ENCODE results near the gene MED12L.

MED12L gene

GRCh38 chr3:151462991-151463390, 377.5 kb downstream of the MED12L start:
- no peak overlapping the region for H3K23ac ChIP-seq (ENCODE audit: low read length)
- H3K36me3 ChIP-seq (ENCODE audit: control insufficient read depth, insufficient read depth, low read length) = no peaks in the 10 kb centered on the region
- H4K8ac ChIP-seq (ENCODE audit: low read depth, low read length) = no peak overlapping the region
- no peaks in the 10 kb centered on the region for H3K4me1 ChIP-seq (ENCODE audit: control insufficient read depth, low read depth, low read length)
- H3K79me2 ChIP-seq (ENCODE audit: control insufficient read depth, insufficient read depth, low read length) = no peaks in the 10 kb centered on the region
- no peak overlapping the region for H3K4ac ChIP-seq (ENCODE audit: low read depth, low read length)
- no peak overlapping the region for H2BK120ac ChIP-seq (ENCODE audit: low read depth, low read length)
- WGBS (ENCODE audit: extremely low coverage, insufficient coverage, low lambda C conversion rate) = no CpG with 5 or more reads among the region's 1 CpG
- no peak overlapping the region for H2BK15ac ChIP-seq (replicated peaks; ENCODE audit: low read depth)
- no peak for DNase-seq
- no peak overlapping the region for H4K5ac ChIP-seq (ENCODE audit: low read length)
- H3K4me3 ChIP-seq (ENCODE audit: low read length) = no peak overlapping the region
- H3K27ac ChIP-seq (ENCODE audit: low read depth, low read length) = no peak overlapping the region
- no peak overlapping the region for H2AK5ac ChIP-seq (ENCODE audit: low read length)
- H3K18ac ChIP-seq (ENCODE audit: low read length) = no peak overlapping the region
- H2BK5ac ChIP-seq (ENCODE audit: low read length) = no peak overlapping the region
- H3K79me1 ChIP-seq (ENCODE audit: low read length) = no peaks in the 10 kb centered on the region
- H3K27me3 ChIP-seq (ENCODE audit: insufficient read depth, low read length, poor library complexity) = no peaks in the 10 kb centered on the region
- no peak overlapping the region for H3K56ac ChIP-seq (ENCODE audit: low read length)
- no peak overlapping the region for H3K4me2 ChIP-seq (ENCODE audit: low read length)
- H3K9ac ChIP-seq (ENCODE audit: low read length) = no peak overlapping the region

GRCh38 chr3:151467069-151467468, 381.6 kb downstream of the MED12L start:
- H3K27ac ChIP-seq (ENCODE audit: low read depth, low read length) = no peak overlapping the region
- no peak overlapping the region for H3K56ac ChIP-seq (ENCODE audit: low read length)
- no peak overlapping the region for H4K8ac ChIP-seq (ENCODE audit: low read depth, low read length)
- H2AK5ac ChIP-seq (ENCODE audit: low read length) = no peak overlapping the region
- H3K18ac ChIP-seq (ENCODE audit: low read length) = no peak overlapping the region
- H3K4ac ChIP-seq (ENCODE audit: low read depth, low read length) = no peak overlapping the region
- no peaks in the 10 kb centered on the region for H3K36me3 ChIP-seq (ENCODE audit: control insufficient read depth, insufficient read depth, low read length)
- no peak overlapping the region for H2BK15ac ChIP-seq (replicated peaks; ENCODE audit: low read depth)
- no peak overlapping the region for H3K4me3 ChIP-seq (ENCODE audit: low read length)
- DNase-seq = no peak
- no peak overlapping the region for H3K4me2 ChIP-seq (ENCODE audit: low read length)
- H3K79me1 ChIP-seq (ENCODE audit: low read length) = no peaks in the 10 kb centered on the region
- H4K5ac ChIP-seq (ENCODE audit: low read length) = no peak overlapping the region
- no peaks in the 10 kb centered on the region for H3K79me2 ChIP-seq (ENCODE audit: control insufficient read depth, insufficient read depth, low read length)
- no peak overlapping the region for H3K23ac ChIP-seq (ENCODE audit: low read length)
- H3K27me3 ChIP-seq (ENCODE audit: insufficient read depth, low read length, poor library complexity) = no peaks in the 10 kb centered on the region
- no CpG with 5 or more reads among the region's 1 CpG for WGBS (ENCODE audit: extremely low coverage, insufficient coverage, low lambda C conversion rate)
- H3K4me1 ChIP-seq (ENCODE audit: control insufficient read depth, low read depth, low read length) = no peaks in the 10 kb centered on the region
- H2BK5ac ChIP-seq (ENCODE audit: low read length) = no peak overlapping the region
- H2BK120ac ChIP-seq (ENCODE audit: low read depth, low read length) = no peak overlapping the region
- H3K9ac ChIP-seq (ENCODE audit: low read length) = no peak overlapping the region

GRCh38 chr3:151468284-151468917, 382.9 kb downstream of the MED12L start:
- Histone ChIP-seq H3K4me1 (ENCODE audit: control insufficient read depth, low read depth, low read length) (no peaks in the 10 kb centered on the region), H3K79me2 (ENCODE audit: control insufficient read depth, insufficient read depth, low read length) (no peaks in the 10 kb centered on the region), H2BK15ac (replicated peaks; ENCODE audit: low read depth) (no peak overlapping the region), H3K4me2 (ENCODE audit: low read length) (no peak overlapping the region), H3K36me3 (ENCODE audit: control insufficient read depth, insufficient read depth, low read length) (no peaks in the 10 kb centered on the region), H3K27me3 (ENCODE audit: insufficient read depth, low read length, poor library complexity) (no peaks in the 10 kb centered on the region), H3K9ac (ENCODE audit: low read length) (no peak overlapping the region), H3K4ac (ENCODE audit: low read depth, low read length) (no peak overlapping the region), H3K23ac (ENCODE audit: low read length) (no peak overlapping the region), H3K18ac (ENCODE audit: low read length) (no peak overlapping the region), H3K4me3 (ENCODE audit: low read length) (no peak overlapping the region), H3K56ac (ENCODE audit: low read length) (no peak overlapping the region), H4K5ac (ENCODE audit: low read length) (no peak overlapping the region), H2BK120ac (ENCODE audit: low read depth, low read length) (no peak overlapping the region), H3K27ac (ENCODE audit: low read depth, low read length) (no peak overlapping the region), H3K79me1 (ENCODE audit: low read length) (no peaks in the 10 kb centered on the region), H4K8ac (ENCODE audit: low read depth, low read length) (no peak overlapping the region), H2AK5ac (ENCODE audit: low read length) (no peak overlapping the region), H2BK5ac (ENCODE audit: low read length) (no peak overlapping the region)
- WGBS (ENCODE audit: extremely low coverage, insufficient coverage, low lambda C conversion rate) = no CpG with 5 or more reads among the region's 9 CpGs
- DNase-seq = peak; percentile 83

GRCh38 chr3:151476344-151477018, 391.0 kb downstream of the MED12L start:
- no peak overlapping the region for H2BK120ac ChIP-seq (ENCODE audit: low read depth, low read length)
- H2AK5ac ChIP-seq (ENCODE audit: low read length) = no peak overlapping the region
- H3K4ac ChIP-seq (ENCODE audit: low read depth, low read length) = no peak overlapping the region
- H3K79me2 ChIP-seq (ENCODE audit: control insufficient read depth, insufficient read depth, low read length) = no peaks in the 10 kb centered on the region
- no peak overlapping the region for H3K27ac ChIP-seq (ENCODE audit: low read depth, low read length)
- WGBS (ENCODE audit: extremely low coverage, insufficient coverage, low lambda C conversion rate) = no CpG with 5 or more reads among the region's 7 CpGs
- H4K5ac ChIP-seq (ENCODE audit: low read length) = no peak overlapping the region
- no peak overlapping the region for H3K9ac ChIP-seq (ENCODE audit: low read length)
- no peak overlapping the region for H3K18ac ChIP-seq (ENCODE audit: low read length)
- H3K4me1 ChIP-seq (ENCODE audit: control insufficient read depth, low read depth, low read length) = peaks cover 3% of the 10 kb centered on the region
- no peak overlapping the region for H3K4me3 ChIP-seq (ENCODE audit: low read length)
- no peak overlapping the region for H4K8ac ChIP-seq (ENCODE audit: low read depth, low read length)
- peak; percentile 70 for DNase-seq
- peak overlapping the region; percentile 6 for H3K56ac ChIP-seq (ENCODE audit: low read length)
- no peak overlapping the region for H3K4me2 ChIP-seq (ENCODE audit: low read length)
- no peak overlapping the region for H2BK5ac ChIP-seq (ENCODE audit: low read length)
- H3K27me3 ChIP-seq (ENCODE audit: insufficient read depth, low read length, poor library complexity) = no peaks in the 10 kb centered on the region
- no peaks in the 10 kb centered on the region for H3K79me1 ChIP-seq (ENCODE audit: low read length)
- H3K23ac ChIP-seq (ENCODE audit: low read length) = no peak overlapping the region
- no peak overlapping the region for H2BK15ac ChIP-seq (replicated peaks; ENCODE audit: low read depth)
- no peaks in the 10 kb centered on the region for H3K36me3 ChIP-seq (ENCODE audit: control insufficient read depth, insufficient read depth, low read length)

- Histone ChIP-seq H2BK5ac (ENCODE audit: low read length) (no peak overlapping the region), H3K36me3 (ENCODE audit: control insufficient read depth, insufficient read depth, low read length) (no peaks in the 10 kb centered on the region), H3K56ac (ENCODE audit: low read length) (no peak overlapping the region), H2BK120ac (ENCODE audit: low read depth, low read length) (no peak overlapping the region), H2AK5ac (ENCODE audit: low read length) (no peak overlapping the region), H3K18ac (ENCODE audit: low read length) (no peak overlapping the region), H4K5ac (ENCODE audit: low read length) (no peak overlapping the region), H3K9ac (ENCODE audit: low read length) (no peak overlapping the region), H3K4me1 (ENCODE audit: control insufficient read depth, low read depth, low read length) (peaks cover 3% of the 10 kb centered on the region), H3K23ac (ENCODE audit: low read length) (no peak overlapping the region), H3K79me1 (ENCODE audit: low read length) (no peaks in the 10 kb centered on the region), H4K8ac (ENCODE audit: low read depth, low read length) (no peak overlapping the region), H3K27me3 (ENCODE audit: insufficient read depth, low read length, poor library complexity) (no peaks in the 10 kb centered on the region), H3K4me2 (ENCODE audit: low read length) (no peak overlapping the region), H3K4me3 (ENCODE audit: low read length) (no peak overlapping the region), H3K4ac (ENCODE audit: low read depth, low read length) (no peak overlapping the region), H3K79me2 (ENCODE audit: control insufficient read depth, insufficient read depth, low read length) (no peaks in the 10 kb centered on the region), H3K27ac (ENCODE audit: low read depth, low read length) (no peak overlapping the region), H2BK15ac (replicated peaks; ENCODE audit: low read depth) (no peak overlapping the region)
- WGBS (ENCODE audit: extremely low coverage, insufficient coverage, low lambda C conversion rate) = no CpG with 5 or more reads among the region's 2 CpGs
- DNase-seq = peak; percentile 64
Observed at GRCh38 chr3:151477591-151478334, 392.3 kb downstream of the MED12L start.
